Lower leg skin (tissue), 4 donors: ENCODE data around the gene USP48. TPM values are rescaled to one million over a fixed set of nuclear protein-coding genes. Genes with fewer than 3 reads are reported as not detected.

ENCODE experiments used
- DNase-seq, 2 donors: peaks; one replicate each; pipeline ENCODE4 v3.0.0-alpha.2; 2019; ENCODE audit warnings: low spot score in 2 of 2
- H3K4me3 ChIP-seq: fragments of 200-600 bp; sonication (generic); 2 replicates; pipeline ENCODE4 v1.5.1; 2017; ENCODE audit warnings: mild to moderate bottlenecking, low read depth; ENCODE audit not compliant: poor library complexity, severe bottlenecking
- CTCF ChIP-seq, 3 donors: fragments of 450-650 bp; IDR thresholded peaks; one replicate each; pipeline ENCODE4 v1.5.1; 2016; ENCODE audit warnings: antibody characterized with exemption in 3 of 3, mild to moderate bottlenecking in 3 of 3, moderate library complexity in 2 of 3
- POLR2A ChIP-seq, 2 donors: fragments of 450-650 bp; IDR thresholded peaks; one replicate each; pipeline ENCODE4 v1.6.1; 2016 to 2017; ENCODE audit warnings: antibody characterized with exemption in 2 of 2, mild to moderate bottlenecking in 1 of 2, moderate library complexity in 1 of 2
- WGBS, 2 donors: methylation state at CpG; one replicate each; pipeline ENCODE4 v1.1.5; 2018; 5-methylcytosine and 5-hydroxymethylcytosine counted together
- intact Hi-C: fragments of 100-400 bp; cut with DNase I; formaldehyde crosslinking; loops from one replicate; pipeline ENCODE4 v1.15.0; 2023; ENCODE audit warnings: low total_unique reads
- total RNA-seq, 4 donors: library from RNA; depleted of rRNA; stranded (reverse); fragments of >200 nt; gene quantifications; one replicate each; pipeline ENCODE4 v1.1.0, GENCODE V29; 2016

Gene USP48
- total RNA-seq, 4 donors from 2014 or later = 26.9 to 38.1 (median 31.5) TPM

DNA sequence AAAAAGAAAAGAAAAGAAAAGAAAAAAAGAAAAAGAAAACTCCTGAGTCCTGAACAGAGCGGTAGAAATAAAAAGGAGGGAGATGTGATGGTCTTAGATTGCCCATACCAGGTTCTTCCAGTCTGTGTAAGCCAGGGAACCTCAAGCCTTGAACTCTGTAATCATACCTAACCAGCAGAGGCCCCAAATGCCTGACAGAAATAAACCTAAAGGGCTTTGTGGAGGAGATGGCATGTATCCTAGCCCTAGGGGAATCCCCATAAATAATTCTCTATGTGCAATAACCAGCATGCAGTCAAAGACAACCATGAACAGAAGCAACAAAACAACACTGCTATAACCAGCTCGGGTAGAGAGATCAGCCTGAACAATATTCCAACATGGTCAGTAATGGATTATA, 40.4 kb downstream of the USP48 start:
- no peak overlapping the region for H3K4me3 ChIP-seq
- no peak for DNase-seq
- no peak for TF ChIP-seq POLR2A (IDR thresholded peaks at IDR 0.05)
- no peak for TF ChIP-seq CTCF (IDR thresholded peaks at IDR 0.05)
- WGBS, 2 donors = 89 to 91% methylated on average over 2 of the region's 2 CpGs
- intact Hi-C loops = no loop called here

DNA sequence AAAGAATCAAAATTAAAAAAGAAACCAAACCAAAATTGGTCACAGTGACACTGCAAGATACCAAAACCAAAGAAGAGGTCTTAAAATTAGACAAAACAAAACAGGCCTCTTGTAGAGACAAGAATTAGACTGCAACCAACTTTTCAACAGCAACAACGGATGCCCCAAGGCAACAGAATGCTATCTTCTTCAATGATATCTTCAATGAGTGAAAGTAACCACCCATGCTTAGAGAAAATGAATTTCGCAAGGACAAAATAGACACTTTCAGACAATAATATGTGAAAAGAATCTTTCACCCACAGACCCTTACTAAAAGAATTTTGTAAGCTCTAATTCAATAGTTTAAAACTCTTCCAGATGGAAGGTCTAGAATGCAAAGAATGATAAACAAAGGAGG, 41.7 kb downstream of the USP48 start:
- 84 to 92% methylated on average over 2 of the region's 2 CpGs for WGBS, 2 donors
- DNase-seq = no peak
- H3K4me3 ChIP-seq = no peak overlapping the region
- intact Hi-C loops = no loop called here
- no peak for TF ChIP-seq CTCF (IDR thresholded peaks at IDR 0.05)
- no peak for TF ChIP-seq POLR2A (IDR thresholded peaks at IDR 0.05)

DNA sequence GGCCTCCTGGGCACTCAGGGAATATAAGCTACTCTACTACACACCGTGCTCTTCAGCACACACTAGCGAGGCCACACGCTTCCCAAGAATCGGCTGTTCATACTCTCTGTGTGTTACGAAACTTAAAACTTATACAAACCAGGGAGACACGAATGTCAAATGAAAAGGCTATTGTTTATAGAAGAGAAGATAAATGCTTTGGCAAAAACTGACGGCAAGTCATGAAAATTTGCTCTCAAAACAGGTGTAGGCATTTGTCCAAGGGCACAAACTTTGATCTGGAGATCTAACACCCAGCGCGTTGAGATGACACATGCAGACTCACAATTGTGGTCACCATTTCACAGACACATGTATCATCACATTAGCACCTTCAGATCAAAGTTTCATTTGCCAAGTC, 46.1 kb downstream of the USP48 start:
- no peak overlapping the region for H3K4me3 ChIP-seq
- no peak for DNase-seq
- intact Hi-C loops = no loop called here
- TF ChIP-seq CTCF (IDR thresholded peaks at IDR 0.05) (no peak), POLR2A (IDR thresholded peaks at IDR 0.05) (no peak)
- 79 to 84% methylated on average over 9 of the region's 9 CpGs for WGBS, 2 donors

DNA sequence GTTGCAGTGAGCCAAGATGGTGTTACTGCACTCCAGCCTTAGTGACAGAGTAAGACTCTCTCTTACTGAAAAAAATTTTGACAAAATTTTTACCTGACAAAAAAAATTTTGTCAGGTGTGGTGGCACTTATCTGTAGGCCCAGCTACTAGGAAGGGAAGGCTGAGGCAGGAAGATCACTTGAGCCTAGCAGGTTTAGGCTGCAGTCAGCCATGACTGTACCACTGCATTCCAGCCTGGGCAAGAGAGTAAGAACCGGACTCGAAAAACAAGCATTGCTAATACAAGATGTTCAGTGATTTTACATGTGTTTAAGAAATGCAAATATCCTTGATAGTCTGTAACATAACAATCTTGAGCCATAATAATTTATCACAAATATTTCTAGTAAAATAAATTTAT, 46.9 kb downstream of the USP48 start:
- WGBS, 2 donors = 85 to 97% methylated on average over 2 of the region's 2 CpGs
- intact Hi-C loops = no loop called here
- TF ChIP-seq CTCF (IDR thresholded peaks at IDR 0.05) = no peak

DNA sequence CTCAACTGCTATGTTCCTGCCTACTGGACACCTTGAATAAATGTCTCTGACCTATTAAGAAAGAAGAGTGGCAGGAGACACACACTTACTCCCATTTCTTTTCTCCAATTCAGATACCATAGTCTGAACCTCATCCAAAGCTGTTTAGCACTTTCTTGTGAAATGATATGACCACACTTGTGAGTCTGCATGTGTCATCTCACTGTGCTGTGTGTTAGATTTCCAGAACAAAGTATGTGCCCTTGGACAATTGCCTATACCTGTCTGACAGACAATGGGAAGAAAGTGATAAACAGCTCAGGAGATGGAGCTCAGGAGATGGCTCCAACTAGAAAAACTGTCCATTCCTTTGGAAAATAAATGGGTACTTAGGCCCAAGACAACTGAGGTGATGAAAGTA, 48.4 kb downstream of the USP48 start:
- TF ChIP-seq CTCF (IDR thresholded peaks at IDR 0.05) (no peak), POLR2A (IDR thresholded peaks at IDR 0.05) (no peak)
- DNase-seq = no peak
- intact Hi-C loops = no loop called here
- H3K4me3 ChIP-seq = no peak overlapping the region

More for the DNA sequence above, 46.9 kb downstream of the USP48 start:
- no peak for DNase-seq
- H3K4me3 ChIP-seq = no peak overlapping the region

GRCh38 chr1:21732664-21733063, 50.3 kb downstream of the USP48 start:
- no peak for DNase-seq
- WGBS, 2 donors = 0% methylated on average over 1 of the region's 1 CpG
- no peak for TF ChIP-seq CTCF (IDR thresholded peaks at IDR 0.05)
- no peak for TF ChIP-seq POLR2A (IDR thresholded peaks at IDR 0.05)
- intact Hi-C loops = no loop called here
- no peak overlapping the region for H3K4me3 ChIP-seq
